Sigmoid colon (tissue), 7 donors: ENCODE results near the gene KIAA0930. TPM values are rescaled to one million over a fixed set of nuclear protein-coding genes. Genes with fewer than 3 reads are reported as not detected.
A peak's percentile ranks its signal among the peaks of the same experiment; 100 is the strongest.

ENCODE experiments used
- DNase-seq: peaks from one replicate; pipeline ENCODE4 v3.0.0-alpha.2; 2019
- H3K27ac ChIP-seq, 4 donors: fragments of 200-600 bp; sonication (generic); one replicate each; pipeline ENCODE4 v1.5.1; 2016 to 2019; ENCODE audit warnings: mild to moderate bottlenecking in 1 of 4
- H3K27me3 ChIP-seq, 3 donors: fragments of 200-600 bp; sonication (generic); one replicate each; pipeline ENCODE4 v1.5.1; 2019; ENCODE audit warnings: mild to moderate bottlenecking in 1 of 3
- H3K36me3 ChIP-seq, 4 donors: fragments of 200-600 bp; sonication (generic); one replicate each; pipeline ENCODE4 v1.5.1; 2016 to 2019
- H3K4me1 ChIP-seq, 4 donors: fragments of 200-600 bp; sonication (generic); one replicate each; pipeline ENCODE4 v1.5.1; 2017 to 2019
- H3K4me3 ChIP-seq, 4 donors: fragments of 200-600 bp; sonication (generic); one replicate each; pipeline ENCODE4 v1.5.1; 2017 to 2019; ENCODE audit warnings: mild to moderate bottlenecking in 2 of 4, moderate library complexity in 1 of 4
- H3K9me3 ChIP-seq, 4 donors: fragments of 200-600 bp in 3 of 4; sonication (generic) in 3 of 4; one replicate each; pipeline versions ENCODE4 v1.5.1 to v1.6.1; 2013 to 2019
- CTCF ChIP-seq, 4 experiments: fragments of 450-650 bp in 3 of 4; fragments of 200-600 bp in 1 of 4; IDR thresholded peaks; one replicate each; pipeline ENCODE4 v1.5.1; 2016 to 2019; ENCODE audit warnings: antibody characterized with exemption in 4 of 4, mild to moderate bottlenecking in 3 of 4, moderate library complexity in 2 of 4
- EP300 ChIP-seq, 4 donors: sonication (generic); formaldehyde crosslinking; IDR thresholded peaks; one replicate each; pipeline ENCODE4 v1.6.1; 2017; ENCODE audit warnings: antibody characterized with exemption in 4 of 4
- POLR2A ChIP-seq, 2 donors: fragments of 450-650 bp; IDR thresholded peaks; one replicate each; pipeline ENCODE4 v1.6.1; 2016; ENCODE audit warnings: antibody characterized with exemption in 2 of 2, mild to moderate bottlenecking in 2 of 2, moderate library complexity in 2 of 2
- POLR2AphosphoS5 ChIP-seq, 4 donors: sonication (generic); formaldehyde crosslinking; IDR thresholded peaks; one replicate each; pipeline ENCODE4 v1.6.1; 2017; ENCODE audit warnings: antibody characterized with exemption in 4 of 4
- WGBS, 2 donors: extraction: QIAGEN DNeasy Blood & Tissue Kit; methylation state at CpG; one replicate each; pipeline ENCODE4 v1.1.7; 2013; 5-methylcytosine and 5-hydroxymethylcytosine counted together
- intact Hi-C: fragments of 100-400 bp; cut with DNase I; formaldehyde crosslinking; loops from one replicate; pipeline ENCODE4 v1.15.1; 2023
- polyA plus RNA-seq, 3 donors: library from polyadenylated mRNA; stranded (reverse); fragments of 200-250 nt; gene quantifications; one replicate each; pipeline ENCODE4 v1.2.3, GENCODE V29; 2013
- total RNA-seq, 4 donors: library from RNA; depleted of rRNA; stranded (reverse); fragments of >200 nt; gene quantifications; one replicate each; pipeline ENCODE4 v1.1.0, GENCODE V29; 2016
- donor health status: healthy with polysubstance abuse.
- donor health status: Bipolar disorder and iron deficiency.
- donor health status: healthy.

The KIAA0930 gene
- total and polyA plus RNA-seq, 7 donors: 14.4 to 56.5 (median 26.8) TPM

- WGBS, 2 donors: 92 to 94% methylated on average over 15 of the region's 15 CpGs
- H3K4me1 ChIP-seq: peaks cover 0 to 33% (median 26%) of the 10 kb centered on the region in 4 donors
Measured at GRCh38 chr22:45237065-45237990, 3.4 kb downstream of the KIAA0930 start.

GRCh38 chr22:45235851-45236342 lies 4.8 kb downstream of the KIAA0930 start:
- Histone ChIP-seq H3K4me3 (no peak overlapping the region), H3K27me3 (no peaks in the 10 kb centered on the region), H3K27ac (no peak overlapping the region), H3K9me3 (no peaks in the 10 kb centered on the region), H3K36me3 (peaks cover 0 to 5% (median 0%) of the 10 kb centered on the region in 4 donors), H3K4me1 (peaks cover 0 to 29% (median 21%) of the 10 kb centered on the region in 4 donors)
- TF ChIP-seq POLR2A (IDR thresholded peaks at IDR 0.05) (no peak), POLR2AphosphoS5 (IDR thresholded peaks at IDR 0.05) (no peak), EP300 (IDR thresholded peaks at IDR 0.05) (no peak)
- no peak for DNase-seq
- intact Hi-C loops: no loop called here
- 65 to 85% methylated on average over 20 of the region's 20 CpGs for WGBS, 2 donors

More at GRCh38 chr22:45237065-45237990, 3.4 kb downstream of the KIAA0930 start:
- no peak for DNase-seq
- H3K36me3 ChIP-seq: peaks cover 0 to 5% (median 0%) of the 10 kb centered on the region in 4 donors
- intact Hi-C loops: no loop called here
- no peak for TF ChIP-seq CTCF (IDR thresholded peaks at IDR 0.05)
- no peak for TF ChIP-seq POLR2AphosphoS5 (IDR thresholded peaks at IDR 0.05)
- TF ChIP-seq EP300 (IDR thresholded peaks at IDR 0.05): no peak
- no peak for TF ChIP-seq POLR2A (IDR thresholded peaks at IDR 0.05)
- H3K4me3 ChIP-seq: no peak overlapping the region
- no peak overlapping the region for H3K27ac ChIP-seq
- no peaks in the 10 kb centered on the region for H3K27me3 ChIP-seq
- H3K9me3 ChIP-seq: no peaks in the 10 kb centered on the region

GRCh38 chr22:45235101-45235777 lies 5.5 kb downstream of the KIAA0930 start:
- Histone ChIP-seq H3K4me1 (peaks cover 0 to 27% (median 20%) of the 10 kb centered on the region in 4 donors), H3K4me3 (no peak overlapping the region), H3K27me3 (no peaks in the 10 kb centered on the region), H3K9me3 (no peaks in the 10 kb centered on the region), H3K36me3 (peaks cover 0 to 5% (median 0%) of the 10 kb centered on the region in 4 donors), H3K27ac (peak overlapping the region in 2 of 4 donors; percentile 5 to 41)
- WGBS, 2 donors: 63 to 86% methylated on average over 23 of the region's 23 CpGs
- intact Hi-C loops: no loop called here
- no peak for TF ChIP-seq EP300 (IDR thresholded peaks at IDR 0.05)
- no peak for TF ChIP-seq POLR2A (IDR thresholded peaks at IDR 0.05)
- no peak for TF ChIP-seq POLR2AphosphoS5 (IDR thresholded peaks at IDR 0.05)
- TF ChIP-seq CTCF (IDR thresholded peaks at IDR 0.05): no peak
- no peak for DNase-seq

- no peak overlapping the region for H3K27ac ChIP-seq
- WGBS, 2 donors: 84 to 91% methylated on average over 10 of the region's 10 CpGs
- H3K9me3 ChIP-seq: no peaks in the 10 kb centered on the region
- H3K27me3 ChIP-seq: no peaks in the 10 kb centered on the region
- TF ChIP-seq EP300 (IDR thresholded peaks at IDR 0.05) (no peak), POLR2A (IDR thresholded peaks at IDR 0.05) (no peak), POLR2AphosphoS5 (IDR thresholded peaks at IDR 0.05) (no peak), CTCF (IDR thresholded peaks at IDR 0.05) (no peak)
- intact Hi-C loops: no loop called here
- H3K36me3 ChIP-seq: peaks cover 0 to 5% (median 0%) of the 10 kb centered on the region in 4 donors
- DNase-seq: no peak
- H3K4me1 ChIP-seq: peaks cover 0 to 13% (median 6%) of the 10 kb centered on the region in 4 donors
- no peak overlapping the region for H3K4me3 ChIP-seq
Measured at GRCh38 chr22:45233827-45234226, 6.9 kb downstream of the KIAA0930 start.

GRCh38 chr22:45233386-45233785 lies 7.3 kb downstream of the KIAA0930 start:
- intact Hi-C loops: no loop called here
- Histone ChIP-seq H3K4me1 (peaks cover 0 to 11% (median 5%) of the 10 kb centered on the region in 4 donors), H3K27ac (no peak overlapping the region), H3K36me3 (peaks cover 0 to 5% (median 0%) of the 10 kb centered on the region in 4 donors), H3K4me3 (no peak overlapping the region), H3K27me3 (no peaks in the 10 kb centered on the region), H3K9me3 (no peaks in the 10 kb centered on the region)
- TF ChIP-seq POLR2A (IDR thresholded peaks at IDR 0.05) (no peak), CTCF (IDR thresholded peaks at IDR 0.05) (no peak), EP300 (IDR thresholded peaks at IDR 0.05) (no peak), POLR2AphosphoS5 (IDR thresholded peaks at IDR 0.05) (no peak)
- WGBS, 2 donors: 92 to 95% methylated on average over 10 of the region's 10 CpGs
- DNase-seq: no peak
